ENCODE results near the gene SMAP1.

The SMAP1 gene

GRCh38 chr6:70686548-70687133, 19.0 kb downstream of the SMAP1 start:
- peak; percentile 42 for TF ChIP-seq CTCF (IDR thresholded peaks at IDR 0.05; ENCODE audit: control insufficient read depth, insufficient read depth, low read depth, low read length, missing control alignments)
- H3K4me3 ChIP-seq (ENCODE audit: control insufficient read depth, low read depth, low read length): no peak overlapping the region
- no peak for DNase-seq (ENCODE audit: low read depth)

- H3K4me3 ChIP-seq (ENCODE audit: control insufficient read depth, low read depth, low read length): no peak overlapping the region
- DNase-seq (ENCODE audit: low read depth): no peak
- no peak for TF ChIP-seq CTCF (IDR thresholded peaks at IDR 0.05; ENCODE audit: control insufficient read depth, insufficient read depth, low read depth, low read length, missing control alignments)
Observed at GRCh38 chr6:70693887-70694286, 26.2 kb downstream of the SMAP1 start.

GRCh38 chr6:70694371-70694770, 26.7 kb downstream of the SMAP1 start:
- no peak overlapping the region for H3K4me3 ChIP-seq (ENCODE audit: control insufficient read depth, low read depth, low read length)
- TF ChIP-seq CTCF (IDR thresholded peaks at IDR 0.05; ENCODE audit: control insufficient read depth, insufficient read depth, low read depth, low read length, missing control alignments): no peak
- no peak for DNase-seq (ENCODE audit: low read depth)

- no peak overlapping the region for H3K4me3 ChIP-seq (ENCODE audit: control insufficient read depth, low read depth, low read length)
- no peak for TF ChIP-seq CTCF (IDR thresholded peaks at IDR 0.05; ENCODE audit: control insufficient read depth, insufficient read depth, low read depth, low read length, missing control alignments)
- DNase-seq (ENCODE audit: low read depth): no peak
Observed at GRCh38 chr6:70700922-70701876, 33.5 kb downstream of the SMAP1 start.

GRCh38 chr6:70705772-70706171, 38.1 kb downstream of the SMAP1 start:
- no peak overlapping the region for H3K4me3 ChIP-seq (ENCODE audit: control insufficient read depth, low read depth, low read length)
- no peak for TF ChIP-seq CTCF (IDR thresholded peaks at IDR 0.05; ENCODE audit: control insufficient read depth, insufficient read depth, low read depth, low read length, missing control alignments)
- no peak for DNase-seq (ENCODE audit: low read depth)

- peak; percentile 32 for TF ChIP-seq CTCF (IDR thresholded peaks at IDR 0.05; ENCODE audit: control insufficient read depth, insufficient read depth, low read depth, low read length, missing control alignments)
- H3K4me3 ChIP-seq (ENCODE audit: control insufficient read depth, low read depth, low read length): no peak overlapping the region
- no peak for DNase-seq (ENCODE audit: low read depth)
Observed at GRCh38 chr6:70706491-70707123, 38.9 kb downstream of the SMAP1 start.

Data from AG09309 (cell line).